Measurements from ENCODE around the gene TRIM28.

TRIM28 gene

DNA sequence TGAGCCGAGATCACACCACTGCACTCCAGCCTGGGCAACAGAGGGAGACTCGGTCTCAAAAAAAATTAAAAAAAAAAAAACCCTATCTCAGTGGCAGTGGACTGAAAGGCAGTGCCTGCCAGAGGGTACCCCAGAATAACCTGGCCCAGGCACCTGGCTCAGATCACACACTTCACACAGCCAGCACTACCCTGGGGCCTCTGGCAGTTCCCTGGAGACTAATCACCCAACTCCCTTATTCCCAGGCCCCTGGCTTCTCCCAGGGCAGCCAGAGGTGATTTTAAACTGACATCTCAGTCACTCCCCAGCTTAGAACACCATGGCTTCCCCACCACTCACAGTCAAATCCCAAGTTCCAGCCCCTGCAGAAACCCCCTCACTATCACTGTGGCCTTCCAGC, 28.6 kb upstream of the TRIM28 start:
- TF ChIP-seq, protein P1, sequence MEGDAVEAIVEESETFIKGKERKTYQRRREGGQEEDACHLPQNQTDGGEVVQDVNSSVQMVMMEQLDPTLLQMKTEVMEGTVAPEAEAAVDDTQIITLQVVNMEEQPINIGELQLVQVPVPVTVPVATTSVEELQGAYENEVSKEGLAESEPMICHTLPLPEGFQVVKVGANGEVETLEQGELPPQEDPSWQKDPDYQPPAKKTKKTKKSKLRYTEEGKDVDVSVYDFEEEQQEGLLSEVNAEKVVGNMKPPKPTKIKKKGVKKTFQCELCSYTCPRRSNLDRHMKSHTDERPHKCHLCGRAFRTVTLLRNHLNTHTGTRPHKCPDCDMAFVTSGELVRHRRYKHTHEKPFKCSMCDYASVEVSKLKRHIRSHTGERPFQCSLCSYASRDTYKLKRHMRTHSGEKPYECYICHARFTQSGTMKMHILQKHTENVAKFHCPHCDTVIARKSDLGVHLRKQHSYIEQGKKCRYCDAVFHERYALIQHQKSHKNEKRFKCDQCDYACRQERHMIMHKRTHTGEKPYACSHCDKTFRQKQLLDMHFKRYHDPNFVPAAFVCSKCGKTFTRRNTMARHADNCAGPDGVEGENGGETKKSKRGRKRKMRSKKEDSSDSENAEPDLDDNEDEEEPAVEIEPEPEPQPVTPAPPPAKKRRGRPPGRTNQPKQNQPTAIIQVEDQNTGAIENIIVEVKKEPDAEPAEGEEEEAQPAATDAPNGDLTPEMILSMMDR (IDR thresholded peaks at IDR 0.05; ENCODE audit: low read depth, low read length), result no peak
- DNase-seq (ENCODE audit: low read depth in 2 of 2), result no peak
- no peak overlapping the region for H3K4me3 ChIP-seq (replicated peaks in 1 of 2; ENCODE audit: low read depth in 2 of 2, low read length in 2 of 2)

DNA sequence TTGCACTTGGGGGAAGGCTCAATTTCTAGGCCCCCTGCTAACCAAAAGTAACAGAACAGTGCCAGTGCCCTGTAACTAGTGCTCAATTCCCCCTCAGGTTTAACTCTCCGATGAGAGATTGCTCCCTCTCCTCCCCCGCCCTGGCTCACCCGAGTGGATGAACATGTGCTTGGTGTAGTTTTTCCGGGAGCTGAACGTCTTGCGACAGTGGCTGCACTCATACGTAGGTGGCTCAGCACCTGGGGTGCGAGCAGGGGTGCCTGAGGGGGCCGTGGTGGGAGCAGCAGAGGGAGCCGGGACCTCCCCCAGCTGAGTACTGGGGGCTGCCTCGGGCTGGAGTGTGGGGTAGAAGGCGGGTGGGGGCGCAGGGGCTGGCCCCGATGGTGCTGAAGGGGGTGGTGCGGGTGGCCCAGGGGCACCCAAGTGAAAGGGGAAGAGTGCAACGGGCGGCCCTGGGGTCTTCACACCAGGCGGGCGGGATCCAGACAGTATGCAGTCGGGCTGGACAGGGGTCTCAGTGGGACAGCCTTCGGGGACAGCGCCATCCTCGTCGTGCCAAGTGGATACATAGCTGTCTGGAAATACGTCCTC, 27.5 kb upstream of the TRIM28 start:
- no peak for DNase-seq (ENCODE audit: low read depth in 2 of 2)
- no peak overlapping the region for H3K4me3 ChIP-seq (replicated peaks in 1 of 2; ENCODE audit: low read depth in 2 of 2, low read length in 2 of 2)

DNA sequence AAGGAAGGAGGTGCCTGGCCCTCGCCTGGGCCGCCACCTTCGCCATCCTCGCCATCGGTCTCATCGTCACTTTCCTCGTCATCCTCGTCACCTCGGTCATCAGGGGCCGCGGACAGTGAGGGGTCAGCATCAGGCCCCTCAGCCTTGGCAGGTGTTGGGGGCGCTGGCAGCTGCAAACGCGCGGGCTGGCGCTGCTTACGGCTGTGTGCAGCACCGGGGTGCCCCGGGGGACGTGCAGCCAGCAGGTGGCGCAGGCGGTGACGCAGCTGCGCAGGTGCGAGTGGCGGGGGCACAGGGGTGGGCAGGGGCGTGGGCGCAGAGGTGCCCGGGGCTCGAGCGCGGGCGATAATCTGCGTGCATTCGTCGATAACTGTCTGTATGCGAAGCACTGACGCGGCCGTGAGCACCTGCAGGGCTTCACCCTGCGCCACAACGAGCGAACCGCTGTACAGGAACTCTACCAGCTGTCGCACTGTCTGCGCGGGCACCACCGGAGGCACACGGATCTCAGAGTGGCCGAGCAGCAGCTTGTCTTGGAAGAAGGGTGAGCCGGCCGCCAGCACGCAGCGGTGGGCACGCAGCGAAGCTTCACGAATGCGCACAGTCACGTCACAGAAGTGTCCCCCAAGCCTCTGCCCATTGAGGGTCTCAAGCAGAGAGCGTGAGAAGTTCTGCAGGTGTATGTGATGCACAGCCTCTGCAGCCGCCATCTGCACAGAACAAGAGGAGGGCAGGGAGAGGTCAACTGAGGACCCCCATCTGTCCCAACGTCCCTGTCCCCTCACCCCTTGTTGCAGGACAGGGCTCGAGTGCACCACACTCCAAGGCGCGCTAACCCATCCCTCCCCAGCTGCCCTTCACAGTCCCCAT, 26.7 kb upstream of the TRIM28 start:
- H3K4me3 ChIP-seq (replicated peaks in 1 of 2; ENCODE audit: low read depth in 2 of 2, low read length in 2 of 2), result no peak overlapping the region
- DNase-seq (ENCODE audit: low read depth in 2 of 2), result no peak
- TF ChIP-seq, protein P1 (IDR thresholded peaks at IDR 0.05; ENCODE audit: low read depth, low read length), result no peak

More for the DNA sequence above, 27.5 kb upstream of the TRIM28 start:
- TF ChIP-seq, protein P1 (IDR thresholded peaks at IDR 0.05; ENCODE audit: low read depth, low read length), result no peak

DNA sequence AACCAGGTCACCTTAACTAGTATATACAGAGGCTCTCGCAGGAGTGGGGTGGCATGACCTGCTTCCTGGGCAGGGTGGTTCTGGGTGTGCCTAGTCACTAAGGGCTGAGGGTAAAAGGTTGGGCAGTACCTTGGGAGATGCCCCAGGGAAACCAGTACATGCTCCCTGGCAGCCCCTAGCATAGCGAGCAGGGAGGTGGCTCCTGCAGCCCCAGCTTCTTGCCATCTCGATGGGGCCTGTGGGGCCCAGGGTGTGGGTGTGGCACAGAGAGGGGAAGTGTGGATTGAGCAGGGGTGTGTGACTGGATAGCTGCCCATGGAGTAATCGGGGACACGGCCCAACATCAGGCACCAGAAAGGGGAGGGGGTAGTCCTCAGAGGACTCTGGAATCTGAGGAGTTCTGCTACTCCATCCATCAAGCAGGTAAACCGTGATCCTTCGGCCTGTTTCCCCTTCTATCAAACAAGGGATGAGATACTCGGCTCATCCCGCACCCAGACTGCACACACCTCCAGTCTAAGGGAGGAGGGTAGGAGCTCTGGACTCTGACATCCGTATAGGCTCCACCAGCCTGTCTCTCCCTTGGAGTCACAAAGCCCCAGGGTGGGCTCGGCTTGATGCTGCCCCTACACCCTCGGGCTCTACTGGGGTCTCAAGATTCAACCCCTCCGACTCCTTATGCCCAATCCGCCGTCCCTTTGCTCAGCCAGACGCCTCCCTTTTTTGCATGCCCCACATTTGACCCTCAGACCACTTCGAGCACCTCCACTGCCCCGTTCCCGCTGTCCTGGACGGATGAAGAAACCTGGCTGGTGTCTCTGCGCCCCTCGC, 25.4 kb upstream of the TRIM28 start:
- TF ChIP-seq, protein P1 (IDR thresholded peaks at IDR 0.05; ENCODE audit: low read depth, low read length), result no peak

DNA sequence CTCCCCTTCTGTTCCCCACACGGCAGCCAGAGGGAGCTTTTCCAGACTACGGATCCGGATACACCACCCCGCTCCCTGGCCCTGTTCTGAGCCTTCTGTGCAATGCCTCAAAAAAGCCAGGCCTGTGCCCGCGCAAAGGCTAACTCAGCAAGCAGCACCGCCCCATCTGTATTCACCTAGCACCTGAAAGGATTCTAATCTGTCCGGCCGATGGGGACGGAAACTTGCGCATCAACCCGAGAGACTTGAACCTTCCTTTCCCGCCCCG, 24.8 kb upstream of the TRIM28 start:
- H3K4me3 ChIP-seq (replicated peaks in 1 of 2; ENCODE audit: low read depth in 2 of 2, low read length in 2 of 2), result peak overlapping the region; percentile 84 to 85
- DNase-seq (ENCODE audit: low read depth in 2 of 2), result peak; percentile 77 to 78
- TF ChIP-seq, protein P1 (IDR thresholded peaks at IDR 0.05; ENCODE audit: low read depth, low read length), result peak; percentile 80

More for the DNA sequence above, 25.4 kb upstream of the TRIM28 start:
- H3K4me3 ChIP-seq (replicated peaks in 1 of 2; ENCODE audit: low read depth in 2 of 2, low read length in 2 of 2), result peak overlapping the region; percentile 84 to 85
- DNase-seq (ENCODE audit: low read depth in 2 of 2), result peak in 1 of 2 donors; percentile 7

DNA sequence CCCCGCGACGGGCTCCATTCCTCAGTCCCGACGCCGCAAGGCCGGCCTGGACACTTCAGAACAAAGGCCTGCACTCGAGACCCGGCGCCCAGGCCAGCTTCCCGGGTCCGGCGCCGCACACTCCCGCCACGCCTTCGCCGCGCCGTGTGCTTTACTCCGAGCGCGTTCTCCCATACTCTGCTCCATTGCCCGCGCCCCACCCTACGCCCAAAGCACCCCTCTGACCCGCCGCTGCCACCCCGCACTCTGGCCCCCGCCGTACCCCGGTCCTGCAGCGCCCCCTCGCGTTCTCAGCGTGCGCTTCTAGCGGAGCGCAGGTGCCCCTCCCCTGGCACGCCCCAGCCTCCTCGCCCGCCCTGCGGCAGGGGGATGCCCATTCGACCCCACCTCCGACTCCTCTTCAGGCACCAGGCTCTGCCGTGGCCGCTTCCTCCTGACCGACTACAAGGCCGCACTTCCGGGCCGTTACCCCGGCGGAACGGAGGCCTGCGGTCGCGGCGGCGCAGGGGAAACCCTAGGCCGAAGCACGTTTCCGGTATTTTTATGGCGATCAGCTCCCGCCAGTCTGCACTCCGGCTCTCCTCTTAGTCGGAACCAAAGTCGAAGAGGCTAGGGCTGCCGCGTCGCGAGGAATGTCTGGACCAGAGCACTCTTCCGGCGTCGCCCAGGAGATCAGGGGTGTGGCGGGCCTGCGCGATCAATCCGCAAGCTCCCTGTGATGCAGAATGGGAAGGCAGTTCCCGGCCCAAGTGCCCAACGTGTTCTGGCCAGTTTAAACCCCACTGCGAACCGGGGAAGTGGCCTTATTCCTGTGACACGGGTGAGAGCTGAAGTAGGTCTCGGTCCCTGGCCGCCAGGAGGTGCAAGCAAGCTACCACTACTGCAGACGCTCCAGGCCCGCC, 24.3 kb upstream of the TRIM28 start, which contains the start of gene ZBTB45:
TSS of gene ZBTB45 (minus strand) at position 456 of the 902 bp plus-strand sequence. CDS start 2,137 bp downstream, outside the sequence.
- peak; percentile 98 for DNase-seq (ENCODE audit: low read depth in 2 of 2)
- TF ChIP-seq, protein P1 (IDR thresholded peaks at IDR 0.05; ENCODE audit: low read depth, low read length), result peak; percentile 55
- H3K4me3 ChIP-seq (replicated peaks in 1 of 2; ENCODE audit: low read depth in 2 of 2, low read length in 2 of 2), result peak within 1 kb of the TSS; percentile 84 to 85
